Measurements from ENCODE around the gene PACRGL. TPM values are rescaled to one million over a fixed set of nuclear protein-coding genes. Genes with fewer than 3 reads are reported as not detected.
A peak's percentile ranks its signal among the peaks of the same experiment; 100 is the strongest.

Gene PACRGL
- total RNA-seq, 1 donor from 2014 or later = 25.0 TPM

- H3K27me3 ChIP-seq (ENCODE audit: control insufficient read depth, insufficient read depth, low read length) = no peaks in the 10 kb centered on the region
- no peak overlapping the region for H3K4me3 ChIP-seq (ENCODE audit: low read depth, low read length)
- FAIRE-seq (no peak), DNase-seq (ENCODE audit: low read depth) (no peak)
- no peaks in the 10 kb centered on the region for H3K36me3 ChIP-seq (ENCODE audit: control insufficient read depth, insufficient read depth, low read length)
- no peak for TF ChIP-seq CTCF (IDR thresholded peaks at IDR 0.05; ENCODE audit: insufficient read depth, low read length, severe bottlenecking)
These were observed 19.0 kb upstream of the PACRGL start for GRCh38 chr4:20681271-20681670.

GRCh38 chr4:20682853-20683252 is 17.4 kb upstream of the PACRGL start:
- Histone ChIP-seq H3K36me3 (ENCODE audit: control insufficient read depth, insufficient read depth, low read length) (no peaks in the 10 kb centered on the region), H3K27me3 (ENCODE audit: control insufficient read depth, insufficient read depth, low read length) (no peaks in the 10 kb centered on the region), H3K4me3 (ENCODE audit: low read depth, low read length) (no peak overlapping the region)
- FAIRE-seq (no peak), DNase-seq (ENCODE audit: low read depth) (no peak)
- no peak for TF ChIP-seq CTCF (IDR thresholded peaks at IDR 0.05; ENCODE audit: insufficient read depth, low read length, severe bottlenecking)

- Histone ChIP-seq H3K36me3 (ENCODE audit: control insufficient read depth, insufficient read depth, low read length) (no peaks in the 10 kb centered on the region), H3K4me3 (ENCODE audit: low read depth, low read length) (no peak overlapping the region), H3K27me3 (ENCODE audit: control insufficient read depth, insufficient read depth, low read length) (no peaks in the 10 kb centered on the region)
- no peak for DNase-seq (ENCODE audit: low read depth)
- no peak for TF ChIP-seq CTCF (IDR thresholded peaks at IDR 0.05; ENCODE audit: insufficient read depth, low read length, severe bottlenecking)
- no peak for FAIRE-seq
These were observed 16.5 kb upstream of the PACRGL start for GRCh38 chr4:20683766-20684165.

- Histone ChIP-seq H3K4me3 (ENCODE audit: low read depth, low read length) (no peak overlapping the region), H3K36me3 (ENCODE audit: control insufficient read depth, insufficient read depth, low read length) (no peaks in the 10 kb centered on the region), H3K27me3 (ENCODE audit: control insufficient read depth, insufficient read depth, low read length) (no peaks in the 10 kb centered on the region)
- DNase-seq (ENCODE audit: low read depth) (peak; percentile 13), FAIRE-seq (no peak)
- peak; percentile 4 for TF ChIP-seq CTCF (IDR thresholded peaks at IDR 0.05; ENCODE audit: insufficient read depth, low read length, severe bottlenecking)
These were observed 15.2 kb upstream of the PACRGL start for GRCh38 chr4:20684852-20685763.

GRCh38 chr4:20687864-20688263 is 12.4 kb upstream of the PACRGL start:
- TF ChIP-seq CTCF (IDR thresholded peaks at IDR 0.05; ENCODE audit: insufficient read depth, low read length, severe bottlenecking) = no peak
- H3K4me3 ChIP-seq (ENCODE audit: low read depth, low read length) = no peak overlapping the region
- peak; percentile 8 for DNase-seq (ENCODE audit: low read depth)
- H3K27me3 ChIP-seq (ENCODE audit: control insufficient read depth, insufficient read depth, low read length) = no peaks in the 10 kb centered on the region
- H3K36me3 ChIP-seq (ENCODE audit: control insufficient read depth, insufficient read depth, low read length) = no peaks in the 10 kb centered on the region
- no peak for FAIRE-seq
